Activated CD4-positive, CD25-positive, alpha-beta regulatory T cell treated with anti-CD3 and anti-CD28 coated beads, Interleukin-2, amount 50 U/mL, for 16 hours (primary cell): ENCODE results near the gene TMEM235.

Experiments
- DNase-seq: peaks from one replicate; pipeline ENCODE4 v3.0.0-alpha.2; 2020; ENCODE audit warnings: low read depth, low spot score

The TMEM235 gene

DNA sequence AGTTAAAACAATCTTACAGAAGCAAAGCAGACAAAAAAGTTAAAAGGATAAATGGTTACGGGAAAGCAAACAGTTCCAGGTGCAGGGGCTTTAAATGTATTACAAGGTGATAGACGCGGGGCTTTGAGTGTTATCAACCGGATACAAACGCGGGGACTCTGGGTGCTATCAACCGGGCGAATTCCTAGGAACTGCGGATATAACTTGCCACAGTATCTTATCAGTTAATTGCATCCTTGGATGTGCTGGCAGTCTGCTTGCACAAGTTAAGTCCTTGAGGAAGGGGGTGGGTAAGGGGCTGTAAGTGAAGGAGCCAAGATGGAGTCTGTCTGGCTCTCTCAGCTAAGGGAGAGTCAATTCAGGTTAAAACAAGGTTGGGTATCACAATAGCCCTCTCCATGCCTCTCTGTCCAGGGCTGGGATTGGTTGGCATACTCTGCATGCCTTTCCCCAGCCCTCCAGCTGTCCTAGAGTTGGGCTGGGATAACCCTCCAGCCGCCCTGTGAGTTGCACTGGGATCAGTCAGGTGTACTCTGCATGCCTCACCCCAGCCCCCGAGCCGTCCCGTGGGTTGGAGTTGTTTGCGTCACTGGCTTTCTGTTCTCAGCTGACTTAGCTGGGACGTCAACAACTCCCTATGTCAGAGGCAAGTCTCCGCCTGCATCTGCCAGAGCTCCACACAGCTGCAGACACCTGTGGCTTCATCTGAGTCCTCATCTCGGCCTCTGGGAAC is 40.9 kb downstream of the TMEM235 start:
- DNase-seq: no peak

DNA sequence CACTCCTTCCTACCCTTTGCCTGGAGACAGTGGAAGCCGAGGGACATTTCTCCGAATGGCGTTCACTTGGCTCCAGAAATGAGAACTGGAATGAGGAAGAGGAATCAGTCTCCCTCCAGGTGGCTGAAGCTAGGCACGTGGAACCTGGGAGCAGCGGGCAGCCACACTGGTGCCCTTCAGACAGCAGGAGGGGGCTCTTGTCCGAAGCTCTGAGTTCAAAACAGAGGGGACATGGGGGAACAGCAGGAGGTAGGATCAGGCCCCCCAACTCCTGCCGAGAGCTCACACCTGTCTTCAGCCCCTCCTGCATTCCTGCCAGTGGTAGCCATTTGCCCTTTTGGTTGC is 41.5 kb downstream of the TMEM235 start:
- no peak for DNase-seq

DNA sequence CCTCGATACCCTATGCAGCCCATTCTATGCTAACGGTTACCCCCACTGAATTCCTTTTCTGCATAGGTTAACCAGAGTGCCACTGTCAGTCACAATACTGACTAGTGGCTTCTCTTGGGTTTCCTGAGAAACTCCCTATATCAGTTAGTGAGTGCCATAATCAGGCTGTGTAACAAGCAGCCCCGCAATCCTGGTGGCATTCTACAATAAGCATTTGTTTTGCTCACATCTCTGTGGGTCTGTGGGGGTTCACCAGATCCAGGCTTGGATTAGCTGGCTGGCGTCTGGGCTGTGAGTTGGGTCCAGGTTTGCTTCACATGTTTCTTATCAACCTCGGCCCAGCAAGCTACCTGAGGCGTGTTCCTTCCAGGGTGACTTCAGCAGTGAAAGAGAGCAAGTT is 42.4 kb downstream of the TMEM235 start:
- DNase-seq: no peak

GRCh38 chr17:78275355-78275754 is 43.9 kb downstream of the TMEM235 start:
- DNase-seq: no peak

GRCh38 chr17:78276098-78276887 is 44.9 kb downstream of the TMEM235 start:
- no peak for DNase-seq

DNA sequence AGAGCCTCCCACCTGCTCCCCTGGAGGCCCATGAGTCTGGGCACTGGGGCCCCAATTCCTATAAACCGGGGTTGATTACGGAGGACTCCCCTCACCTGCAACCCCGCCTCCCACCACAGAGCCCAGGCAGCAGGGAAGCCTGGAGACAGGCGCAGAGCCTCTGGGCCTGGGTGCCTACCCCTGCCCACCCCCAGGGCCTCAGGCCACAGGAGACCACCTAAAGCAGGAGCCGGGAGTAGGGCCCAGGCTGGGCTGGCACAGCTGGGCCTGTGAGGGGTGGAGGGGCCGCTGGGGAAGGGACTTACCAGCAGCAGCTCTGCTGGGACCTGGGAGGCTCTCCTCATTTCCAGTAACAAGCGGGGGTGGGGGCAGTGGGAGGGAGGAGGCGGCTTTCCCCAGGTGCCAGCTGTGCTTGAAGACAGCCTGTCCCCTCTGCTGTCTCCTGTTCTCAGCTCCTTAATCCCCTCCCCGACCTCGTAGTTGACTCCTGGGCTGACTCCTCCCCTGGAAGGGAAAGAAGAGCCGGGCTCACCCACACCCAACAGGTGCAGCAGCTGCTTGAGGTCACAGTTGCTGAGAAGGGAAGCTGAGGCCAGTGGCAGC is 46.8 kb downstream of the TMEM235 start:
- no peak for DNase-seq

DNA sequence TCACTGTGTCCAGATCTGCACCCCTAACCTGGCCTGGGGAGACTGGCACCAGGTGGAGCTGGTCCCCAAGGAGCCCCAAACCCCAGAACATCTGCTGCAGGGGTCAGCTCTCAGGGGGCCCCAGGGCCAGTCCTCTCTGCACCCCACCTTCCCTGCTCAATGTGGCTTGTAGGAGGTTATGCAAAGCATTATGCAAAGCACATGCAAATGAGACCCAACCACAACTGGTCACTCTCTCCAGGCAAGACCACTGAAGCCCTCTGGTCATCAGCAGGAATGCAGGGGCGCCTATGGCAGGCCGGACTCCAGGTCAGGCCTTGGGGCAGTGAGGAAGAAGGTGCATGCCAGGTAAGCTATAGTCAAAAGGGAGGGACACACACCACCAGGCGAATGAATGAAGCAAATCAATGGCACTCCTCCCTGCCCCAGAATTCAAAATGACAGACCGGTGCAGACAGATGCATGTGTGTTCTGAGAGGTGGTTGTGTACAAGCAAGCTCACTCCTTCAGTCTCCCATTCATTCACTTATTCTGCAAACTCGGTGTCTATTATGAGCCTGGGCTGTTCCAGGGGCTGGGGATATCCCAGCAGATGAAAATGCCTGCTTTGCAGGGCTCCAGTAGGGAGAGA is 48.0 kb downstream of the TMEM235 start:
- no peak for DNase-seq

DNA sequence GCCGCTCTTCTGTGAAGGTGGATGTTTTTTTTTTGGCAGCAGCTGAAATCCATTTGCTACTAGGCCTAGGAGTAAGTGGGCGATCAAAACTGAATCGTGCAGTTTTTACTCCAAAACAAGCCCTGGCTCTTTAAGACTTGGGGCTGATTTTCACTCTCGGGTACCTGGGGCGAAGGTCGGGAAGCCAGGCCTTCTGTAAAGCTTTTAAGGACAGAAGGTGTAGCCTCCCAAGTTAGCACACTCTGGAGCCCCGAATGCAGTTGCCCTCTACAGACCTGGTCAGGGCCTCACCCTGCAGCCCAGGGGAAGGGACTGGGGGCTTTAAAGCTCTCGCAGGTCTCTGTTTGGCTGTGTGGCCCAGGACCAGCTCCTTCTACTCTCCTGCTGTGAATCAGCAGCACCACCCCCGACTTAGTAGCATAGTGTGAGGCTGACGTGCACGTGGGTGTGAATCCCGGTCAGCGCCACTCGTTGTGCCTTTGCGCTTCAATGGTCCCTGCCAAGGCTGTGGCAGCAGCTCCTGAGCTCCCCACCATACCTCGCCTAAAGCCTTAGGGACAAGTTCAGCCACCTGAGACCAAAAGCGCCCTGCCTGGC is 49.9 kb downstream of the TMEM235 start:
- no peak for DNase-seq

- DNase-seq: no peak
These were observed 52.7 kb downstream of the TMEM235 start for GRCh38 chr17:78284146-78284545.

DNA sequence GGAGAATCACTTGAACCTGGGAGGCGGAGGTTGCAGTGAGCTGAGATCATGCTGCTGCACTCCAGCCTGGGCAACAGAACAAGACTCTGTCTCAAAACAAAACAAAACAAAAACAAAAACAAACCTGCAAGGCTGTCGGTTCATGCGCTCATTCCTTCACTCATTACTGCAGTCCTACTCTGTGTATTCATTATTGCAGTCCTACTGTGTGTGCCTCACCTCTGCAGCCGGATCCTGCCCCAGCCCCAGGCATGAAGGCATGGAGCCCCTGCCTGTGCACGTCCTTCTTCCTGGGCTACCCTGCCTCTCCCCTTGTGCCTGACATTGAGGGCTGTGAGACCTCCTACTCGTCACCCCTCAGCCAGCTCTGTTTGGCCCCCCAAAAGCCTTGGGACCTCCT is 57.6 kb downstream of the TMEM235 start:
- no peak for DNase-seq

- peak; percentile 54 for DNase-seq
These were observed 58.5 kb downstream of the TMEM235 start for GRCh38 chr17:78289802-78290363.
